HepG2 (cell line): ENCODE data around the gene CNDP1. TPM values are rescaled to one million over a fixed set of nuclear protein-coding genes. Genes with fewer than 3 reads are reported as not detected.

Source experiments
- ATAC-seq: fragments of 200-7000 bp; cut with Tn5 transposase; 3 replicates; pipeline ENCODE4 v1.9.1; 2020; ENCODE audit warnings: mild to moderate bottlenecking, moderate library complexity
- BruUV-seq: library from RNA; stranded (reverse); fragments of 400-500 nt; replicated peaks from 2 replicates; lab custom pipeline; 2021; lab: Mats Ljungman, UMichigan
- CTCF ChIA-PET: fragments of 300-600 bp; formaldehyde crosslinking; extraction: SDS; loops from one replicate; lab custom pipeline; 2021; ENCODE audit warnings: low total read pairs, inconsistent platforms, low intra/inter-chr PET ratio; lab: Yijun Ruan, JAX
- POLR2A ChIA-PET: fragments of 350-600 bp; sonication (Branson Sonifier 250); formaldehyde crosslinking; loops from one replicate; lab custom pipeline; 2020; ENCODE audit warnings: antibody characterized with exemption, inconsistent platforms; lab: Yijun Ruan, JAX
- DNase-seq: peaks from one replicate; pipeline ENCODE4 v3.0.0-alpha.2; 2015; ENCODE audit warnings: low spot score
- FAIRE-seq: peaks from 3 replicates; lab custom pipeline; 2011; peaks lifted over from hg19 to GRCh38; lab: Jason Lieb, UNC
- H2AFZ ChIP-seq: one replicate; pipeline ENCODE4 v1.6.1; 2011; ENCODE audit warnings: low read length, inconsistent platforms
- H3K27ac ChIP-seq: fragments of 300-600 bp; 3 replicates; pipeline ENCODE4 v1.8.0; 2011; ENCODE audit warnings: mixed run types, mild to moderate bottlenecking, mixed read lengths, low read length, inconsistent platforms; ENCODE audit not compliant: insufficient read depth; ENCODE audit errors: extremely low read length
- H3K27me3 ChIP-seq, 2 experiments: fragments of 200-600 bp in 1 of 2; 2 replicates in 1 of 2; 3 replicates in 1 of 2; pipeline versions ENCODE4 v1.6.0 to v1.8.0; 2011; ENCODE audit warnings: low read length in 2 of 2, mild to moderate bottlenecking in 2 of 2, moderate library complexity in 2 of 2, inconsistent platforms in 1 of 2; ENCODE audit not compliant: insufficient read depth in 2 of 2, control insufficient read depth in 1 of 2
- H3K36me3 ChIP-seq, 2 experiments: fragments of 200-600 bp in 1 of 2; replicated peaks in 1 of 2; 2 replicates in 1 of 2; 3 replicates in 1 of 2; pipeline versions ENCODE4 v1.5.1 to v1.8.0; 2011; ENCODE audit warnings: low read length in 2 of 2, inconsistent platforms in 1 of 2; ENCODE audit not compliant: insufficient read depth in 2 of 2, control insufficient read depth in 1 of 2
- H3K4me1 ChIP-seq: 2 replicates; pipeline ENCODE4 v1.5.1; 2012; ENCODE audit warnings: low read length, inconsistent platforms; ENCODE audit not compliant: insufficient read depth
- H3K4me2 ChIP-seq: 2 replicates; pipeline ENCODE4 v1.6.0; 2011; ENCODE audit warnings: low read depth, low read length, inconsistent platforms
- H3K4me3 ChIP-seq, 3 experiments: fragments of 200-600 bp in 1 of 3; sonication (generic), shearing (Covaris generic) in 1 of 3; replicated peaks in 1 of 3; 2 replicates each; pipeline ENCODE4 v1.5.1; 2011 to 2016; ENCODE audit warnings: low read length in 3 of 3, inconsistent platforms in 2 of 3, low read depth in 2 of 3, mild to moderate bottlenecking in 2 of 3, control low read depth in 1 of 3, mixed read lengths in 1 of 3; ENCODE audit not compliant: insufficient read depth in 1 of 3
- H3K79me2 ChIP-seq: one replicate; pipeline ENCODE4 v1.6.1; 2011; ENCODE audit warnings: low read length, inconsistent platforms; ENCODE audit not compliant: insufficient read depth
- H3K9ac ChIP-seq: 2 replicates; pipeline ENCODE4 v1.6.0; 2011; ENCODE audit warnings: mild to moderate bottlenecking, low read depth, low read length, inconsistent platforms; ENCODE audit not compliant: insufficient read depth
- H3K9me3 ChIP-seq: 2 replicates; pipeline ENCODE4 v1.5.1; 2012; ENCODE audit warnings: mild to moderate bottlenecking, low read length
- H4K20me1 ChIP-seq: 2 replicates; pipeline ENCODE4 v1.6.0; 2011; ENCODE audit warnings: inconsistent platforms, mild to moderate bottlenecking, low read length, moderate library complexity; ENCODE audit not compliant: insufficient read depth
- BHLHE40 ChIP-seq: IDR thresholded peaks from 2 replicates; pipeline ENCODE4 v1.6.1; 2011; ENCODE audit warnings: low read length, improper control_type of control experiment
- HOXD1 ChIP-seq: sonication (generic); formaldehyde crosslinking; IDR thresholded peaks from 2 replicates; pipeline ENCODE4 v1.5.0; 2020; ENCODE audit warnings: missing genetic modification reagents
- IRF2 ChIP-seq: IDR thresholded peaks from 2 replicates; pipeline ENCODE4 v1.6.1; 2018; ENCODE audit warnings: missing genetic modification reagents, missing compliant biosample characterization
- KLF9 ChIP-seq: IDR thresholded peaks from 2 replicates; pipeline ENCODE4 v1.6.1; 2016; ENCODE audit warnings: low read depth
- NR2F6 ChIP-seq, 2 experiments: IDR thresholded peaks; 2 replicates each; pipeline ENCODE4 v1.6.1; 2016; ENCODE audit warnings: antibody characterized with exemption in 1 of 2, mild to moderate bottlenecking in 1 of 2
- RAD21 ChIP-seq: fragments of 450-650 bp; formaldehyde crosslinking; IDR thresholded peaks from 2 replicates; pipeline ENCODE4 v1.5.0; 2020; ENCODE audit warnings: mild to moderate bottlenecking
- RBM22 ChIP-seq: fragments of 200-400 bp; formaldehyde crosslinking; optimal IDR thresholded peaks from 2 replicates; pipeline ENCODE3; 2017; ENCODE audit warnings: mild to moderate bottlenecking, low read length, moderate library complexity
- RXRB ChIP-seq: IDR thresholded peaks from 2 replicates; pipeline ENCODE4 v1.6.1; 2016; ENCODE audit warnings: borderline replicate concordance, missing genetic modification reagents, missing compliant biosample characterization
- SAP130 ChIP-seq: IDR thresholded peaks from 2 replicates; pipeline ENCODE4 v1.6.1; 2016; ENCODE audit warnings: low read depth
- SMC3 ChIP-seq: IDR thresholded peaks from 2 replicates; pipeline ENCODE4 v1.6.1; 2011; ENCODE audit warnings: low read length, improper control_type of control experiment
- SUZ12 ChIP-seq: fragments of 150-350 bp; IDR thresholded peaks from 2 replicates; pipeline ENCODE4 v1.6.1; 2014; ENCODE audit warnings: low read depth, low read length
- XRCC5 ChIP-seq: fragments of 200-400 bp; formaldehyde crosslinking; optimal IDR thresholded peaks from 2 replicates; pipeline ENCODE3; 2017; ENCODE audit warnings: mild to moderate bottlenecking, low read length
- ZBTB7B ChIP-seq: sonication (generic); formaldehyde crosslinking; IDR thresholded peaks from 2 replicates; pipeline ENCODE4 v1.4.0; 2020; ENCODE audit warnings: missing genetic modification reagents
- ZFP37 ChIP-seq: sonication (generic); formaldehyde crosslinking; IDR thresholded peaks from 2 replicates; pipeline ENCODE4 v1.4.0; 2020; ENCODE audit warnings: missing genetic modification reagents, borderline replicate concordance
- ZKSCAN8 ChIP-seq: IDR thresholded peaks from 2 replicates; pipeline ENCODE4 v1.6.1; 2016; ENCODE audit warnings: borderline replicate concordance, missing genetic modification reagents, missing compliant biosample characterization
- WGBS: methylation state at CpG from one replicate; pipeline ENCODE4 v1.1.6; 2017; ENCODE audit warnings: low lambda C conversion rate; 5-methylcytosine and 5-hydroxymethylcytosine counted together
- in situ Hi-C: cut with HindIII; loops from 2 replicates; pipeline ENCODE4 v1.10.0; 2017; ENCODE audit warnings: low pct_unique_long_range_greater_than_20kb; ENCODE audit not compliant: extremely low pct_ligation_motif_present
- intact Hi-C: fragments of 100-400 bp; cut with micrococcal nuclease; formaldehyde crosslinking; loops from one replicate; pipeline ENCODE4 v1.10.0; 2022; ENCODE audit not compliant: unreplicated experiment
- polyA plus RNA-seq, 8 experiments: library from polyadenylated mRNA; depleted of rRNA in 3 of 8; stranded (reverse) in 7 of 8; unstranded in 1 of 8; fragments of >200 nt; fragmentation: Illumina TruSeq in 4 of 8; extraction: Trizol in 4 of 8; gene quantifications; 2 replicates each; pipeline versions ENCODE4 v1.2.1 to v1.2.3, GENCODE V29; 2011 to 2016; ENCODE audit warnings: low read depth in 4 of 8, missing spikeins in 1 of 8, mixed read lengths in 1 of 8; ENCODE audit not compliant: insufficient read depth in 1 of 8
- total RNA-seq, 5 experiments: library from RNA; depleted of rRNA; stranded (reverse); fragments of >200 nt; fragmentation: Illumina TruSeq; extraction: Trizol; gene quantifications; 2 replicates each; pipeline ENCODE4 v1.2.3, GENCODE V29; 2016; ENCODE audit warnings: low read depth in 1 of 5
- TF ChIP-seq, protein P1 (sequence below): sonication (generic); formaldehyde crosslinking; IDR thresholded peaks from 2 replicates; pipeline ENCODE4 v1.5.0; 2020; ENCODE audit warnings: mild to moderate bottlenecking, missing genetic modification reagents, moderate library complexity
- TF ChIP-seq, protein P2 (sequence below): sonication (generic); formaldehyde crosslinking; IDR thresholded peaks from 2 replicates; pipeline ENCODE4 v1.5.1; 2020; ENCODE audit warnings: mild to moderate bottlenecking, missing genetic modification reagents
- TF ChIP-seq, protein P3 (sequence below): sonication (generic); formaldehyde crosslinking; IDR thresholded peaks from 2 replicates; pipeline ENCODE4 v1.5.0; 2020; ENCODE audit warnings: missing genetic modification reagents

The CNDP1 gene
- total and polyA plus RNA-seq, 2 of the 13 experiments (the other 11 are each of a cell fraction or from before 2014, with no cell fraction given): 0.01 TPM; not detected in 1

DNA sequence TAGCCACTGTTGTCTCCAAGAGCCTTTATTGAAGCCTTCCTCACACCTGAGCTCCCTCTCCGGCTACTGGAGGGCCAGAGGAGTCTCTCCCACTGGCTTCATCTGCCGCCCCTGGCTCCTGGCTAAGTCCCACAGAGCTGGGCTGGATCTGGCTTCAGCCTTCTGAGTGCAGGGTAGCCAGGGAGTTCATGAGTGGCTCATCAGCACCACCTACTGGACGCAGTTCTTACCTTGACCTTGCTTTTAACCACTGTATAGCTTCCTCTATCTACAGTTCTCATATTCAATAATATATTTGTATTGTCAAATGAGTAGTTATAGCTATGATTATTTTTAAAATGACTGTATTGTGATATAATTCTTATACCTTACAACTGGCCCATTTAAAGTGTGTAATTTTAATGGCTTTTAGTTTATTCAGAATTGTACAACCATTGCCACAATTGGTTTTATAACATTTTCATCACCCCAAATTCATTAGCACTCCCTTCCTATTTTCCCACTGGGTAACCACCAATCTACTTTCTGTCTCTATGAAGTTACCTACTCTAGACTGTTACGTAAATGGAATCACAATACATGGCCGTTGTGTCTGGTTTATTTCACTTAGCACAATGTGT is 17.7 kb downstream of the CNDP1 start:
- Histone ChIP-seq H3K27me3 (peaks cover 0 to 11% of the 10 kb centered on the region in 2 experiments; a peak in 3 of 5 replicates), H3K9me3 (peaks cover 23% of the 10 kb centered on the region), H4K20me1 (no peaks in the 10 kb centered on the region), H3K4me1 (peaks cover 16% of the 10 kb centered on the region), H3K36me3 (no peaks in the 10 kb centered on the region), H3K27ac (no peak overlapping the region), H3K4me3 (no peak overlapping the region), H3K79me2 (no peaks in the 10 kb centered on the region), H3K9ac (no peak overlapping the region), H2AFZ (no peak overlapping the region), H3K4me2 (0 out of 2 replicates have a peak overlapping the region, but pooled peaks have one; percentile 18)
- in situ Hi-C loops: loop anchor here (5.0 to 10.0 kb wide), 2 partner anchors 200 to 357 kb away; no protein-coding TSS in a partner anchor
- intact Hi-C loops: loop anchor here (1.0 to 2.0 kb wide), 3 partner anchors 59 to 355 kb away; no protein-coding TSS in a partner anchor
- BruUV-seq: no TSS peak
- 5% methylated on average over 5 of the region's 5 CpGs for WGBS
- ChIA-PET CTCF (interaction anchor here (1.2 to 2.8 kb wide), 3 partner anchors 59 to 199 kb away, joined by 3 to 22 read pairs (median 5); no protein-coding TSS in a partner anchor), POLR2A (interaction anchor here (0.6 to 1.6 kb wide), 3 partner anchors 10 to 61 kb away, joined by 6 to 25 read pairs (median 13); partner anchors contain the start of gene CNDP2)
- ATAC-seq (peak; percentile 99), FAIRE-seq (peak; percentile 72), DNase-seq (peak; percentile 74)
- TF ChIP-seq HOXD1 (CRISPR knock-in tag) (no peak), IRF2 (CRISPR knock-in tag) (peak; percentile 47; the same call in 1 of the 2 replicates), XRCC5 (peak; percentile 23), RBM22 (no peak), BHLHE40 (no peak), SMC3 (peak; percentile 82), NR2F6 (IDR thresholded peaks at IDR 0.05) (no peak), NR2F6 (CRISPR knock-in tag; IDR thresholded peaks at IDR 0.05) (peak; percentile 23; the same call in 1 of the 2 replicates), KLF9 (CRISPR knock-in tag) (no peak), RXRB (CRISPR knock-in tag) (peak; percentile 37; the same call in 1 of the 2 replicates), ZBTB7B (no peak), SAP130 (peak; percentile 49; the same call in 1 of the 2 replicates), ZFP37 (CRISPR knock-in tag) (no peak), RAD21 (CRISPR knock-in tag) (peak; percentile 68), ZKSCAN8 (CRISPR knock-in tag) (no peak), SUZ12 (no peak)
- TF ChIP-seq, protein P1, sequence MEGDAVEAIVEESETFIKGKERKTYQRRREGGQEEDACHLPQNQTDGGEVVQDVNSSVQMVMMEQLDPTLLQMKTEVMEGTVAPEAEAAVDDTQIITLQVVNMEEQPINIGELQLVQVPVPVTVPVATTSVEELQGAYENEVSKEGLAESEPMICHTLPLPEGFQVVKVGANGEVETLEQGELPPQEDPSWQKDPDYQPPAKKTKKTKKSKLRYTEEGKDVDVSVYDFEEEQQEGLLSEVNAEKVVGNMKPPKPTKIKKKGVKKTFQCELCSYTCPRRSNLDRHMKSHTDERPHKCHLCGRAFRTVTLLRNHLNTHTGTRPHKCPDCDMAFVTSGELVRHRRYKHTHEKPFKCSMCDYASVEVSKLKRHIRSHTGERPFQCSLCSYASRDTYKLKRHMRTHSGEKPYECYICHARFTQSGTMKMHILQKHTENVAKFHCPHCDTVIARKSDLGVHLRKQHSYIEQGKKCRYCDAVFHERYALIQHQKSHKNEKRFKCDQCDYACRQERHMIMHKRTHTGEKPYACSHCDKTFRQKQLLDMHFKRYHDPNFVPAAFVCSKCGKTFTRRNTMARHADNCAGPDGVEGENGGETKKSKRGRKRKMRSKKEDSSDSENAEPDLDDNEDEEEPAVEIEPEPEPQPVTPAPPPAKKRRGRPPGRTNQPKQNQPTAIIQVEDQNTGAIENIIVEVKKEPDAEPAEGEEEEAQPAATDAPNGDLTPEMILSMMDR: peak; percentile 91
- TF ChIP-seq, protein P2, sequence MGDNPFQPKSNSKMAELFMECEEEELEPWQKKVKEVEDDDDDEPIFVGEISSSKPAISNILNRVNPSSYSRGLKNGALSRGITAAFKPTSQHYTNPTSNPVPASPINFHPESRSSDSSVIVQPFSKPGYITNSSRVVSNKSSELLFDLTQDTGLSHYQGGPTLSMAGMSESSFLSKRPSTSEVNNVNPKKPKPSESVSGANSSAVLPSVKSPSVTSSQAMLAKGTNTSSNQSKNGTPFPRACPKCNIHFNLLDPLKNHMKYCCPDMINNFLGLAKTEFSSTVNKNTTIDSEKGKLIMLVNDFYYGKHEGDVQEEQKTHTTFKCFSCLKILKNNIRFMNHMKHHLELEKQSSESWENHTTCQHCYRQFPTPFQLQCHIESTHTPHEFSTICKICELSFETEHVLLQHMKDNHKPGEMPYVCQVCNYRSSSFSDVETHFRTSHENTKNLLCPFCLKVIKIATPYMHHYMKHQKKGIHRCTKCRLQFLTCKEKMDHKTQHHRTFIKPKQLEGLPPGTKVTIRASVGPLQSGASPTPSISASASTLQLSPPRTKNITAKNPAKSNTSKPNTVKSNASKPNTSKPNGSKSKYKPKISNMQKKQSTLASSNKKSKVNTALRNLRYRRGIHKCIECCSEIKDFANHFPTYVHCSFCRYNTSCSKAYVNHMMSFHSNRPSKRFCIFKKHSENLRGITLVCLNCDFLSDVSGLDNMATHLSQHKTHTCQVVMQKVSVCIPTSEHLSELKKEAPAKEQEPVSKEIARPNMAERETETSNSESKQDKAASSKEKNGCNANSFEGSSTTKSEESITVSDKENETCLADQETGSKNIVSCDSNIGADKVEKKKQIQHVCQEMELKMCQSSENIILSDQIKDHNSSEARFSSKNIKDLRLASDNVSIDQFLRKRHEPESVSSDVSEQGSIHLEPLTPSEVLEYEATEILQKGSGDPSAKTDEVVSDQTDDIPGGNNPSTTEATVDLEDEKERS (CRISPR knock-in tag): no peak
- TF ChIP-seq, protein P3, sequence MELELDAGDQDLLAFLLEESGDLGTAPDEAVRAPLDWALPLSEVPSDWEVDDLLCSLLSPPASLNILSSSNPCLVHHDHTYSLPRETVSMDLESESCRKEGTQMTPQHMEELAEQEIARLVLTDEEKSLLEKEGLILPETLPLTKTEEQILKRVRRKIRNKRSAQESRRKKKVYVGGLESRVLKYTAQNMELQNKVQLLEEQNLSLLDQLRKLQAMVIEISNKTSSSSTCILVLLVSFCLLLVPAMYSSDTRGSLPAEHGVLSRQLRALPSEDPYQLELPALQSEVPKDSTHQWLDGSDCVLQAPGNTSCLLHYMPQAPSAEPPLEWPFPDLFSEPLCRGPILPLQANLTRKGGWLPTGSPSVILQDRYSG (CRISPR knock-in tag): no peak
